ENCODE measurements around the gene PSMA5. TPM values are rescaled to one million over a fixed set of nuclear protein-coding genes. Genes with fewer than 3 reads are reported as not detected.
A peak's percentile ranks its signal among the peaks of the same experiment; 100 is the strongest.

PSMA5 gene
- polyA plus RNA-seq, 1 donor (not counting 4 experiments of a cell fraction or from before 2014, with no cell fraction given): 150 TPM

- Histone ChIP-seq H3K27me3 (ENCODE audit: control insufficient read depth, extremely low read depth, insufficient read depth, low read length) (peaks cover 12% of the 10 kb centered on the region), H3K9me3 (ENCODE audit: control insufficient read depth, low read depth, low read length) (no peaks in the 10 kb centered on the region), H3K27ac (ENCODE audit: control insufficient read depth, insufficient read depth, low read length) (no peak overlapping the region), H3K4me1 (ENCODE audit: control insufficient read depth, extremely low read depth, insufficient read depth, low read length) (peaks cover 6% of the 10 kb centered on the region), H3K36me3 (ENCODE audit: control insufficient read depth in 2 of 2, extremely low read depth in 1 of 2, insufficient read depth in 2 of 2, low read length in 2 of 2) (peaks cover 0 to 7% of the 10 kb centered on the region in 2 experiments), H3K4me3 (ENCODE audit: control insufficient read depth in 2 of 3, extremely low read depth in 1 of 3, insufficient read depth in 2 of 3, low read depth in 1 of 3, low read length in 3 of 3) (no peak overlapping the region), H3K9me1 (ENCODE audit: control insufficient read depth, extremely low read depth, insufficient read depth, low read length) (no peaks in the 10 kb centered on the region), H4K20me1 (ENCODE audit: control insufficient read depth, extremely low read depth, insufficient read depth, low read length) (no peaks in the 10 kb centered on the region), H3K4me2 (ENCODE audit: control insufficient read depth, extremely low read depth, insufficient read depth, low read depth, low read length) (no peak overlapping the region), H3K9ac (ENCODE audit: control insufficient read depth, extremely low read depth, insufficient read depth, low read length) (no peak overlapping the region), H2AFZ (ENCODE audit: control insufficient read depth, low read length) (no peak overlapping the region), H3K79me2 (ENCODE audit: control insufficient read depth, insufficient read depth, low read length) (no peaks in the 10 kb centered on the region)
- TF ChIP-seq EZH2 (IDR thresholded peaks at IDR 0.05; ENCODE audit: low read length) (no peak), CTCF (optimal IDR thresholded peaks at IDR 0.05 in 1 of 3, IDR thresholded peaks at IDR 0.05 in 1 of 3, conservative IDR thresholded peaks at IDR 0.05 in 1 of 3; ENCODE audit: extremely low read depth in 1 of 3, insufficient read depth in 2 of 3, low read length in 3 of 3) (no peak)
- DNase-seq (ENCODE audit: low read depth, low spot score) (no peak), FAIRE-seq (no peak)
- dilution Hi-C loops (cut with MboI; ENCODE audit: extremely low pct_ligation_motif_present, low sequenced_read_pairs): no loop called here
Observed at GRCh38 chr1:109400035-109400655, 26.1 kb downstream of the PSMA5 start.

- peaks cover 6% of the 10 kb centered on the region for H3K4me1 ChIP-seq (ENCODE audit: control insufficient read depth, extremely low read depth, insufficient read depth, low read length)
- H3K4me2 ChIP-seq (ENCODE audit: control insufficient read depth, extremely low read depth, insufficient read depth, low read depth, low read length): no peak overlapping the region
- no peaks in the 10 kb centered on the region for H3K79me2 ChIP-seq (ENCODE audit: control insufficient read depth, insufficient read depth, low read length)
- H3K36me3 ChIP-seq (ENCODE audit: control insufficient read depth in 2 of 2, extremely low read depth in 1 of 2, insufficient read depth in 2 of 2, low read length in 2 of 2): peaks cover 0 to 7% of the 10 kb centered on the region in 2 experiments
- H3K4me3 ChIP-seq (ENCODE audit: control insufficient read depth in 2 of 3, extremely low read depth in 1 of 3, insufficient read depth in 2 of 3, low read depth in 1 of 3, low read length in 3 of 3): no peak overlapping the region
- peak; percentile 55 for FAIRE-seq
- dilution Hi-C loops (cut with MboI; ENCODE audit: extremely low pct_ligation_motif_present, low sequenced_read_pairs): no loop called here
- H3K9me1 ChIP-seq (ENCODE audit: control insufficient read depth, extremely low read depth, insufficient read depth, low read length): no peaks in the 10 kb centered on the region
- no peak overlapping the region for H2AFZ ChIP-seq (ENCODE audit: control insufficient read depth, low read length)
- no peak overlapping the region for H3K27ac ChIP-seq (ENCODE audit: control insufficient read depth, insufficient read depth, low read length)
- TF ChIP-seq EZH2 (IDR thresholded peaks at IDR 0.05; ENCODE audit: low read length): no peak
- peak in 1 of 3 experiments; percentile 36 for TF ChIP-seq CTCF (optimal IDR thresholded peaks at IDR 0.05 in 1 of 3, IDR thresholded peaks at IDR 0.05 in 1 of 3, conservative IDR thresholded peaks at IDR 0.05 in 1 of 3; ENCODE audit: extremely low read depth in 1 of 3, insufficient read depth in 2 of 3, low read length in 3 of 3)
- no peak overlapping the region for H3K9ac ChIP-seq (ENCODE audit: control insufficient read depth, extremely low read depth, insufficient read depth, low read length)
- no peaks in the 10 kb centered on the region for H3K9me3 ChIP-seq (ENCODE audit: control insufficient read depth, low read depth, low read length)
- no peak for DNase-seq (ENCODE audit: low read depth, low spot score)
- H4K20me1 ChIP-seq (ENCODE audit: control insufficient read depth, extremely low read depth, insufficient read depth, low read length): no peaks in the 10 kb centered on the region
- peaks cover 12% of the 10 kb centered on the region for H3K27me3 ChIP-seq (ENCODE audit: control insufficient read depth, extremely low read depth, insufficient read depth, low read length)
Observed at GRCh38 chr1:109399326-109399957, 26.8 kb downstream of the PSMA5 start.
